Measurements from ENCODE around the gene STX11.

GRCh38 chr6:144134176-144134575 is 16.1 kb upstream of the STX11 start:
- TF ChIP-seq CTCF (IDR thresholded peaks at IDR 0.05; ENCODE audit: low read depth, low read length), result no peak
- TF ChIP-seq EZH2phosphoT487 (IDR thresholded peaks at IDR 0.05; ENCODE audit: low read depth), result no peak

Measured in OCI-LY3 (cell line).